ENCODE measurements around the gene SPN. TPM values are rescaled to one million over a fixed set of nuclear protein-coding genes. Genes with fewer than 3 reads are reported as not detected.
"Not testable (repeated sequence)": the region's sequence is repeated elsewhere in the genome, so short reads cannot be mapped to it uniquely, and the experiment has no call there.

The SPN gene
- total and polyA plus RNA-seq, 2 experiments from 2014 or later = not detected

- peaks cover 4% of the 10 kb centered on the region; the same call in 1 of the 2 replicates for H3K27me3 ChIP-seq (replicated peaks; ENCODE audit: insufficient read depth)
- no peak overlapping the region for H3K4me3 ChIP-seq
- no peak overlapping the region for H2AFZ ChIP-seq
- no peaks in the 10 kb centered on the region for H3K4me1 ChIP-seq (ENCODE audit: insufficient read depth)
- TF ChIP-seq EZH2phosphoT487 (IDR thresholded peaks at IDR 0.05; ENCODE audit: insufficient read depth, low read depth) = no peak
- no peak for TF ChIP-seq EZH2 (IDR thresholded peaks at IDR 0.05; ENCODE audit: insufficient read depth, poor library complexity, severe bottlenecking)
- H3K9me3 ChIP-seq (ENCODE audit: low read depth) = no peaks in the 10 kb centered on the region
- no peak for DNase-seq
- no peaks in the 10 kb centered on the region for H3F3A ChIP-seq (ENCODE audit: insufficient read depth)
- H4K20me1 ChIP-seq (ENCODE audit: insufficient read depth) = no peaks in the 10 kb centered on the region
- no peaks in the 10 kb centered on the region for H3K9me2 ChIP-seq (ENCODE audit: insufficient read depth)
- no peak overlapping the region for H3K4me2 ChIP-seq (ENCODE audit: unreplicated experiment)
- H3K27ac ChIP-seq = no peak overlapping the region
- no peak overlapping the region for H3K9ac ChIP-seq
- H3K36me3 ChIP-seq (ENCODE audit: low read depth) = no peaks in the 10 kb centered on the region
- in situ Hi-C loops (cut with MboI) = no loop called here
- H3K79me2 ChIP-seq (ENCODE audit: insufficient read depth) = no peaks in the 10 kb centered on the region
- WGBS, 2 experiments (ENCODE audit: low coverage in 1 of 2, low lambda C conversion rate in 2 of 2, missing lambda C conversion rate in 2 of 2) = 71 to 75% methylated on average over 3 of the region's 3 CpGs
Observed at GRCh38 chr16:29663807-29664090, 702 bp downstream of the SPN start.

GRCh38 chr16:29664091-29664921, 1.3 kb downstream of the SPN start:
- H3K9me3 ChIP-seq (ENCODE audit: low read depth) = no peaks in the 10 kb centered on the region
- in situ Hi-C loops (cut with MboI) = no loop called here
- H3F3A ChIP-seq (ENCODE audit: insufficient read depth) = no peaks in the 10 kb centered on the region
- H3K79me2 ChIP-seq (ENCODE audit: insufficient read depth) = no peaks in the 10 kb centered on the region
- H3K4me3 ChIP-seq = no peak overlapping the region
- no peak overlapping the region for H3K9ac ChIP-seq
- H3K4me1 ChIP-seq (ENCODE audit: insufficient read depth) = no peaks in the 10 kb centered on the region
- H2AFZ ChIP-seq = no peak overlapping the region
- TF ChIP-seq EZH2 (IDR thresholded peaks at IDR 0.05; ENCODE audit: insufficient read depth, poor library complexity, severe bottlenecking) (no peak), EZH2phosphoT487 (IDR thresholded peaks at IDR 0.05; ENCODE audit: insufficient read depth, low read depth) (no peak)
- H3K4me2 ChIP-seq (ENCODE audit: unreplicated experiment) = no peak overlapping the region
- H3K27ac ChIP-seq = no peak overlapping the region
- no peak for DNase-seq
- H3K27me3 ChIP-seq (replicated peaks; ENCODE audit: insufficient read depth) = peaks cover 4% of the 10 kb centered on the region; the same call in 1 of the 2 replicates
- H3K36me3 ChIP-seq (ENCODE audit: low read depth) = no peaks in the 10 kb centered on the region
- no peaks in the 10 kb centered on the region for H3K9me2 ChIP-seq (ENCODE audit: insufficient read depth)
- H4K20me1 ChIP-seq (ENCODE audit: insufficient read depth) = no peaks in the 10 kb centered on the region
- WGBS, 2 experiments (ENCODE audit: low coverage in 1 of 2, low lambda C conversion rate in 2 of 2, missing lambda C conversion rate in 2 of 2) = 82 to 88% methylated on average over 31 to 35 of the region's 35 CpGs

- 58 to 60% methylated on average over 15 of the region's 15 CpGs for WGBS, 2 experiments (ENCODE audit: low coverage in 1 of 2, low lambda C conversion rate in 2 of 2, missing lambda C conversion rate in 2 of 2)
- Histone ChIP-seq H2AFZ (no peak overlapping the region), H3K9me2 (ENCODE audit: insufficient read depth) (no peaks in the 10 kb centered on the region), H3K27me3 (replicated peaks; ENCODE audit: insufficient read depth) (peaks cover 4% of the 10 kb centered on the region; the same call in 1 of the 2 replicates), H3K9me3 (ENCODE audit: low read depth) (no peaks in the 10 kb centered on the region), H3K27ac (no peak overlapping the region), H3K9ac (no peak overlapping the region), H4K20me1 (ENCODE audit: insufficient read depth) (no peaks in the 10 kb centered on the region), H3K4me1 (ENCODE audit: insufficient read depth) (no peaks in the 10 kb centered on the region), H3K4me2 (ENCODE audit: unreplicated experiment) (no peak overlapping the region), H3K36me3 (ENCODE audit: low read depth) (no peaks in the 10 kb centered on the region), H3K79me2 (ENCODE audit: insufficient read depth) (no peaks in the 10 kb centered on the region), H3K4me3 (no peak overlapping the region), H3F3A (ENCODE audit: insufficient read depth) (no peaks in the 10 kb centered on the region)
- TF ChIP-seq EZH2 (IDR thresholded peaks at IDR 0.05; ENCODE audit: insufficient read depth, poor library complexity, severe bottlenecking) = no peak
- no peak for TF ChIP-seq EZH2phosphoT487 (IDR thresholded peaks at IDR 0.05; ENCODE audit: insufficient read depth, low read depth)
- no peak for DNase-seq
- in situ Hi-C loops (cut with MboI) = no loop called here
Observed at GRCh38 chr16:29665294-29666077, 2.4 kb downstream of the SPN start.

GRCh38 chr16:29667322-29667610, 4.2 kb downstream of the SPN start:
- H3K27me3 ChIP-seq (replicated peaks; ENCODE audit: insufficient read depth); H3K9me3 ChIP-seq (ENCODE audit: low read depth); H3K79me2 ChIP-seq (ENCODE audit: insufficient read depth); H3K9me2 ChIP-seq (ENCODE audit: insufficient read depth); H3K4me2 ChIP-seq (ENCODE audit: unreplicated experiment); H3K4me3 ChIP-seq; H2AFZ ChIP-seq; H4K20me1 ChIP-seq (ENCODE audit: insufficient read depth); DNase-seq; H3K36me3 ChIP-seq (ENCODE audit: low read depth); H3F3A ChIP-seq (ENCODE audit: insufficient read depth); H3K27ac ChIP-seq; H3K4me1 ChIP-seq (ENCODE audit: insufficient read depth); H3K9ac ChIP-seq; in situ Hi-C loops (cut with MboI): not testable (repeated sequence)
- WGBS, 2 experiments (ENCODE audit: low coverage in 1 of 2, low lambda C conversion rate in 2 of 2, missing lambda C conversion rate in 2 of 2) = 81 to 83% methylated on average over 6 of the region's 6 CpGs
